Right cardiac atrium (tissue), 5 donors: ENCODE results near the gene RADIL. TPM values are rescaled to one million over a fixed set of nuclear protein-coding genes. Genes with fewer than 3 reads are reported as not detected.

Source experiments
- ATAC-seq, 2 donors: fragments of 200-7000 bp; cut with Tn5 transposase; one replicate each; pipeline versions ENCODE4 v1.8.0 to v1.9.1; 2020; ENCODE audit warnings: moderate library complexity in 2 of 2, mild to moderate bottlenecking in 1 of 2
- DNase-seq, 3 donors: peaks; one replicate each; pipeline ENCODE4 v3.0.0-alpha.2; 2020
- H3K27ac ChIP-seq: one replicate; pipeline ENCODE4 v1.5.1; 2013; ENCODE audit warnings: mild to moderate bottlenecking, low read length, control low read depth, moderate library complexity
- H3K27me3 ChIP-seq: one replicate; pipeline ENCODE4 v1.6.1; 2013; ENCODE audit not compliant: control insufficient read depth, insufficient read depth
- H3K4me1 ChIP-seq: one replicate; pipeline ENCODE4 v1.6.1; 2013; ENCODE audit warnings: low read length; ENCODE audit not compliant: control insufficient read depth, insufficient read depth
- H3K4me3 ChIP-seq: one replicate; pipeline ENCODE4 v1.5.1; 2013; ENCODE audit warnings: low read length, control low read depth
- H3K9me3 ChIP-seq: one replicate; pipeline ENCODE4 v1.6.1; 2013; ENCODE audit warnings: low read length; ENCODE audit not compliant: control insufficient read depth
- WGBS: extraction: QIAGEN DNeasy Blood & Tissue Kit; methylation state at CpG from one replicate; pipeline ENCODE4 v1.1.7; 2013; 5-methylcytosine and 5-hydroxymethylcytosine counted together
- intact Hi-C, 4 donors: fragments of 100-400 bp; cut with DNase I; formaldehyde crosslinking; loops; one replicate each; pipeline versions ENCODE4 v1.11.0 to v1.14.0; 2022 to 2023
- polyA plus RNA-seq: library from polyadenylated mRNA; stranded (reverse); fragments of 200-250 nt; gene quantifications from one replicate; pipeline ENCODE4 v1.2.3, GENCODE V29; 2013
- total RNA-seq, 4 donors: library from RNA; stranded (reverse); fragmentation: NEBNext Ultra II Directional; extraction: Animal tissue kit (Norgen Biotek cat#: 25700); gene quantifications; one replicate each; pipeline ENCODE4 v1.2.1, GENCODE V29; 2021
- donor health status: healthy with polysubstance abuse.
- donor health status: DM: no; HTN: yes; CAD: no.
- donor health status: DM: no; HTN: no; CAD: no.
- donor health status: DM: no; HTN: yes; CAD: no; lungs with severe emphysema.
- donor health status: DM: yes; HTN: yes; CAD: no.

The RADIL gene
- total and polyA plus RNA-seq, 5 donors, result 4.7 to 12.0 (median 8.6) TPM

DNA sequence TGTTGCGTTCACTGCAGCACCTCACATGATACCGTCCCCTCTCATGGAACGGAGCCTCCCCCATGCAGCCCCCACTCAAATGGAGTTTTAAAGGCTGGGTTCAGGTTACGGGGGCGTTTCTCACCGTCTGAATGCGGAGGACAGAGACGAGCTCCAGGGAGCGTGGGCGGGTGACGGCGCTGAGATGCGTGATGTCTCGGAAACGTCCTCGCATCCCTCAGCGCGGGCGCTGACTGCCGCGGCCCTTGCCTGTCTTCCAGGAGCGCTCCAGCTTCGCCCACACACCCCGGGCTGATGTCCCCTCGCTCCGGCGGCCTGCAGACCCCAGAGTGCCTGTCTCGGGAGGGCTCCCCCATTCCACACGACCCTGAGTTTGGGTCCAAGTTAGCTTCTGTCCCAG lies 124.7 kb downstream of the RADIL start:
- no peaks in the 10 kb centered on the region for H3K4me1 ChIP-seq
- no peak overlapping the region for H3K4me3 ChIP-seq
- DNase-seq (peak in 1 of 3 donors; percentile 51), ATAC-seq (no peak)
- H3K27me3 ChIP-seq, result no peaks in the 10 kb centered on the region
- intact Hi-C loops, result loop anchor here in 3 of 4 donors (10.0 kb wide), 2 partner anchors 74 to 144 kb away; partner anchors contain the start of gene FOXK1 (in 1 of the 3)
- no peaks in the 10 kb centered on the region for H3K9me3 ChIP-seq
- H3K27ac ChIP-seq, result no peak overlapping the region
- 94% methylated on average over 29 of the region's 29 CpGs for WGBS

- Histone ChIP-seq H3K27me3 (no peaks in the 10 kb centered on the region), H3K4me1 (no peaks in the 10 kb centered on the region), H3K27ac (no peak overlapping the region), H3K9me3 (no peaks in the 10 kb centered on the region), H3K4me3 (no peak overlapping the region)
- peak in 1 of 3 donors; percentile 45 for DNase-seq
- intact Hi-C loops, result loop anchor here in 3 of 4 donors (10.0 kb wide), 2 partner anchors 73 to 143 kb away; partner anchors contain the start of gene FOXK1 (in 1 of the 3)
- WGBS, result 94% methylated on average over 19 of the region's 19 CpGs
- no peak for ATAC-seq
Observed at GRCh38 chr7:4758111-4758510, 125.4 kb downstream of the RADIL start.

DNA sequence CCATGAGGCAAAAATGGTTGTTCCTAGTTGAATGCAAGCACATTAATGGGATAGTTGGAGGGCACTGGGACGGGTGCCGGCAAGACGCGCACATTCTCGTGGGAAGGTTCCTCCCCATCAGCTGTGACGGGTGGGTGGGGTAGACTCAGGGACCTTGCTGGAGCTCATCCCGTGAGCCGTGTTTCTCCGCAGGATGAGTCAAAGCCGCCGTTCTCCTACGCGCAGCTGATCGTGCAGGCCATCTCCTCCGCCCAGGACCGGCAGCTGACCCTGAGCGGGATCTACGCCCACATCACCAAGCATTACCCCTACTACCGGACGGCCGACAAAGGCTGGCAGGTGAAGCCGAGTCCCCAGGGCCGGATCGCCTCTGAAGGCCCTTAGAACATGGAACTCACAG lies 128.5 kb downstream of the RADIL start:
- no peak for ATAC-seq
- WGBS, result 92% methylated on average over 24 of the region's 24 CpGs
- no peaks in the 10 kb centered on the region for H3K27me3 ChIP-seq
- peak in 2 of 3 donors; percentile 22 to 47 for DNase-seq
- H3K4me1 ChIP-seq, result no peaks in the 10 kb centered on the region
- H3K27ac ChIP-seq, result no peak overlapping the region
- no peak overlapping the region for H3K4me3 ChIP-seq
- H3K9me3 ChIP-seq, result no peaks in the 10 kb centered on the region
- intact Hi-C loops, result loop anchor here in 3 of 4 donors (10.0 kb wide), 2 partner anchors 70 to 140 kb away; partner anchors contain the start of gene FOXK1 (in 1 of the 3)

DNA sequence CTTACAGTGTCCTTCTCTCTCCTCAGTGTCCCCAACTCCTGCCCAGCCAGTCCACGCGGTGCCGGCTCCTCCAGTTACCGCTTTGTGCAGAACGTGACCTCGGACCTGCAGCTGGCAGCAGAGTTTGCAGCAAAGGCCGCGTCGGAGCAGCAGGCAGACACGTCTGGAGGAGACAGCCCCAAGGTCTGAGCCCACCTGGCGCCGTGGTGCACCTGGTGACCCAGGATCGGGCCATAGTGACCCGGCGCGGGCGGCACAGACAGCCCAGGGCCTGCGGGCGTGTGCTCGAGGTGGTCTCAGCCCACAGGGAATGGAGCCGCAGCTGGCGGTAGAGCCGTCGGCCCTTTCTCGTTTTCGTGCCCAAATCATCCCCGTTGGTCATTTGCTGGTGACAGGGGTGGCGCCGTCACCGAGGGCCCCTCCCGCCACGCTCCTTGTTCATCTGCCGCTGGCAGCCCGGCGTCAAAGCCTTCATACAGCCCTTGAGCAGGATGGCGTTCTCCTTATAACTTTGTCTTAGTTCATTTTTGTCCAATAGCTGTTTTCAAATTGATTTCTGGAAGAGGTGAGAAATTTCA lies 129.0 kb downstream of the RADIL start:
- intact Hi-C loops, result loop anchor here in 3 of 4 donors (5.0 to 10.0 kb wide), 5 partner anchors 67 to 140 kb away; partner anchors contain the start of gene FOXK1 (in 2 of the 3)
- Histone ChIP-seq H3K27ac (no peak overlapping the region), H3K4me3 (no peak overlapping the region), H3K9me3 (no peaks in the 10 kb centered on the region), H3K27me3 (no peaks in the 10 kb centered on the region), H3K4me1 (no peaks in the 10 kb centered on the region)
- ATAC-seq, result no peak
- DNase-seq, result peak in 2 of 3 donors; percentile 35 to 51
- 93% methylated on average over 36 of the region's 36 CpGs for WGBS

- Histone ChIP-seq H3K27me3 (no peaks in the 10 kb centered on the region), H3K27ac (no peak overlapping the region), H3K4me1 (no peaks in the 10 kb centered on the region), H3K4me3 (no peak overlapping the region), H3K9me3 (no peaks in the 10 kb centered on the region)
- intact Hi-C loops, result loop anchor here in 3 of 4 donors (5.0 to 10.0 kb wide), 5 partner anchors 67 to 139 kb away; partner anchors contain the start of gene FOXK1 (in 2 of the 3)
- 50% methylated on average over 31 of the region's 31 CpGs for WGBS
- DNase-seq (peak; percentile 77 to 92 (median 90)), ATAC-seq (peak; percentile 82 to 83)
Observed at GRCh38 chr7:4753598-4754432, 129.7 kb downstream of the RADIL start.

DNA sequence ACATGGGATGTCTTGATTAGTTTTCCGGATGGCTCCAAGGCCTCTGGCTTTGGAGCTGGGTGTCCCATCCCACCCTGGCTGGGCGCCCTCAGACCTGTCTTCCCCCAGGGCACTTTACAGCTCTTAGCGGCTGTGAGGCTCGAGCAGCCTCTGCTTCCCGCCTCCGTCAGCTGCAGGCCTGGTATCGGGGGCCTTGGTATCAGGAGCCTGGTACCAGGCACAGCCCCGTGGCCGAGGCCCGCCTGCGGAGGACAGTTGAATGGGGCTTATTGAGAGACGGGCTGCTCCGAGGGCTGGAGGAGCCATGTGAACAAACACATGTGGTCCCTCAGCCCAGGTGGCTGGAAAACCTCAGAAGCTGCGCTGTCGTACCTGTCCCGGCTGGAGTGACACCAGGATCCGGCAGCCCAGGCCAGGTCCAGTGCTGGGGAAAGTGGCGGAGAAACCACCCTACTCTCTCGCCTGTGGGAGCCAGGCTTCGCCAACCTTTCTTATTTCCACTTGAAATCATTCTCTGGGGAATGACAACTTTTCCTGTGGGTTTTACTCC lies 132.0 kb downstream of the RADIL start:
- WGBS, result 92% methylated on average over 20 of the region's 20 CpGs
- intact Hi-C loops, result loop anchor here in 3 of 4 donors (5.0 to 10.0 kb wide), 5 partner anchors 64 to 137 kb away; partner anchors contain the start of gene FOXK1 (in 2 of the 3)
- no peaks in the 10 kb centered on the region for H3K27me3 ChIP-seq
- H3K9me3 ChIP-seq, result no peaks in the 10 kb centered on the region
- H3K4me3 ChIP-seq, result no peak overlapping the region
- DNase-seq (peak in 2 of 3 donors; percentile 39 to 48), ATAC-seq (no peak)
- no peak overlapping the region for H3K27ac ChIP-seq
- H3K4me1 ChIP-seq, result peaks cover 3% of the 10 kb centered on the region

DNA sequence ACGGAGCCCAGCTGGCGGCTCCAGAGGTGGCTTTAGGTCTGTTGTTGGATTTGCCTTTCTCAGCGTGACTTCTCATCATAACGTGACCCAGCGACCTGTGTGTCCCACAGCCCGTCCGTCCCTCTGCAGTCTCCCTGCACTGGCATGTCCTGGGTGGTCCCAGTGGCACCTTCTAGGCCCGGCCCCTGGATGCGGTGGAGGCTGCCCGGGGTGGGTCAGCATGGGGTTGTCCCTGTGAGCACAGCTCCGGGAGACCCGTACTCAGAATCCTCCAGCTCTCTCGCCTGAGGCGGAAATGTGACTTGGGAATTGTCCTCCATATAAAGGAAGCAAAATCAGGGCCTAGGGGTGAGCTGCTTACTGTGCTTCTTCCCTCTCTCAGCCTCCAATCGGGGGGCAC lies 133.7 kb downstream of the RADIL start:
- 90% methylated on average over 15 of the region's 15 CpGs for WGBS
- intact Hi-C loops, result loop anchor here (5.0 to 10.0 kb wide), 5 partner anchors 62 to 135 kb away; partner anchors contain the start of gene FOXK1 (in 3 of the 4)
- Histone ChIP-seq H3K9me3 (no peaks in the 10 kb centered on the region), H3K27me3 (no peaks in the 10 kb centered on the region), H3K4me1 (peaks cover 4% of the 10 kb centered on the region), H3K27ac (no peak overlapping the region), H3K4me3 (no peak overlapping the region)
- no peak for ATAC-seq
- peak in 1 of 3 donors; percentile 58 for DNase-seq

- Histone ChIP-seq H3K4me3 (no peak overlapping the region), H3K9me3 (no peaks in the 10 kb centered on the region), H3K4me1 (peaks cover 7% of the 10 kb centered on the region), H3K27ac (no peak overlapping the region), H3K27me3 (no peaks in the 10 kb centered on the region)
- intact Hi-C loops, result loop anchor here in 1 of 4 donors (5.0 kb wide), 1 partner anchor 67 kb away; the partner anchor contains the start of gene FOXK1
- WGBS, result 85% methylated on average over 14 of the region's 14 CpGs
- ATAC-seq (no peak), DNase-seq (peak in 2 of 3 donors; percentile 34 to 35)
Observed at GRCh38 chr7:4749363-4749762, 134.2 kb downstream of the RADIL start.
